ENCODE results near the gene APBB2. TPM values are rescaled to one million over a fixed set of nuclear protein-coding genes. Genes with fewer than 3 reads are reported as not detected.

The APBB2 gene
- total and polyA plus RNA-seq, 4 donors, result 82.2 to 104 (median 91.6) TPM

DNA sequence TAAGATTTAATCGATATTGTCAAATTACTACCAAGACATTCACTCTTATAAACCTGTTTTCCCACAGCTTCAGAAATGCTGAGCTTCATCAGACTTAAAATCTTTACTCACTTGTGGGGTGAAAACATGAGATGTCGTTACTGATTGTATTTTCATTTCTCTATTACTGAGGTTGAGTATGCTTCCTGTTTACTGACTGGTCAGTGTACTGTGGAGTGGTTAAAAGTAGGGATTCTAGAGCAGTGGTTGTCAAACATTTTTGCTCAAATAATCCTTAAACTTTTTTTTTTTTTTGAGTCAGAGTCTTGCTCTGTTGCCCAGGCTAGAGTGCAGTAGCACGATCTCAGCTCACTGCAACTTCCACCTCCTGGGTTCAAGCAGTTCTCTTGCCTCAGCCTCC lies 414.3 kb downstream of the APBB2 start:
- DNase-seq (ENCODE audit: low read depth in 4 of 6, low spot score in 6 of 6), result no peak
- H3K36me3 ChIP-seq (ENCODE audit: control insufficient read depth, insufficient read depth, low read length), result no peaks in the 10 kb centered on the region
- H3K27me3 ChIP-seq (ENCODE audit: control insufficient read depth, insufficient read depth, low read length), result no peaks in the 10 kb centered on the region
- H3K27ac ChIP-seq (ENCODE audit: low read depth, low read length), result no peak overlapping the region
- H3K9me3 ChIP-seq (ENCODE audit: control insufficient read depth, insufficient read depth, low read length), result no peaks in the 10 kb centered on the region
- no peaks in the 10 kb centered on the region for H3K4me1 ChIP-seq (ENCODE audit: control insufficient read depth, insufficient read depth, low read length)
- H3K4me3 ChIP-seq (ENCODE audit: low read depth, low read length), result no peak overlapping the region
- WGBS (ENCODE audit: insufficient coverage), result 100% methylated on average over 1 of the region's 3 CpGs

DNA sequence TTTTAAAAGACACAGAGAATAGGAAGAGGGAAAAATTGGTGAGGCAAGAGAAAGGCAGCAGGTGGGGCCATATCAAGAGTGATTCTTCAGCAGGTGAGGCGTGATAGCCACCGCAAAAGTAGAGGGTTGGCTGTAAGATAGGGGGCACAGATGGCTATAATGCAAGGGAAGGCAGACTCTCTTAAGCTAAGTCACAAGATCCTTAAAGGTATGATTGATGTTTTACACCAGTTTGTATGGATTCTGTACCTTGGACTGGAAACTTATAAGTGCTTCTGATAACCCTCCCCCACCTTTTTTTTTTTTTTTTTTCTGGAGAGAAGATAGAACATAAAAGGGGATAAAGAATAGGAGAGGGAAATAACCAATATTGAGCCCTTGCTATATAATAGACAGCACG lies 424.6 kb downstream of the APBB2 start:
- 100% methylated on average over 1 of the region's 3 CpGs for WGBS (ENCODE audit: insufficient coverage)
- Histone ChIP-seq H3K4me1 (ENCODE audit: control insufficient read depth, insufficient read depth, low read length) (no peaks in the 10 kb centered on the region), H3K27ac (ENCODE audit: low read depth, low read length) (no peak overlapping the region), H3K36me3 (ENCODE audit: control insufficient read depth, insufficient read depth, low read length) (no peaks in the 10 kb centered on the region), H3K27me3 (ENCODE audit: control insufficient read depth, insufficient read depth, low read length) (no peaks in the 10 kb centered on the region), H3K4me3 (ENCODE audit: low read depth, low read length) (no peak overlapping the region), H3K9me3 (ENCODE audit: control insufficient read depth, insufficient read depth, low read length) (no peaks in the 10 kb centered on the region)
- no peak for DNase-seq (ENCODE audit: low read depth in 4 of 6, low spot score in 6 of 6)

DNA sequence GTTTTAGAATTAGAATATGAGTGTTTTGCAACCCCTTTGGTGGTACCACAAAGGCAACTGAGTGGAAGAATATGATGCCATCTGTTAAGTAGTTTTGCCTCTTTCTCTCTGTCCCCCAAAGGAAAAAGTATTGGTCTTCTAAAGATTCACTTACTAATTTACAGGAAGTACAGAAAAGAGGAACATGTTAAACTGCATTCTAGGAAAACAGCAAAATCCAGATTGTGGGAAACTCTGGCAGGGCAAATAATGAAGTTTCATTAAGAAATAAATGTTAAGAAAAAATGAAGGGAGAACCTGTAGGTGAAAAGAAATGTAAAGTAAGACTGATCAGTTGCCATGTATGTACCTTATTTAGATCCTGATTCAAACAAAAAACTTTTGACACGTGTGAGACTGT lies 425.3 kb downstream of the APBB2 start:
- no CpG with 5 or more reads among the region's 1 CpG for WGBS (ENCODE audit: insufficient coverage)

DNA sequence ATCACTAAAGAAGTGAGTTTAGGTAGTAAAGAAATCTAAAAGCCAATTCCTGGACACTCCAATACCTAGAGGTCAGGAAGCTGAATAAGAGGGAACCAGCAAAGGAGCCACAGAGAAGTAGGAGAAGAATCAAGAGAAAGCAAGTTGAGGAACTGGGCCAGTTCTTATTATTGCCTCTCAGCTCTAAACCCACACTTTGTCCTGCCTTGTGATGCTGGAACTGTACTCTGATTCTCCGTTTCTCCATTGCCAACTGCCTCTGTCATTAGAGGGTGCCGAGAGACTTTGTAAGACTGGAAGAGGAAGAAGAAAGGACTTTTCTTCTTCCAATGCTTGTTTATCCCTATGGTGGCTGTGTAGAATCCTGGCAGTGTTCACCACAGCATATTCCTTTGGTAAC lies 426.0 kb downstream of the APBB2 start:
- Histone ChIP-seq H3K36me3 (ENCODE audit: control insufficient read depth, insufficient read depth, low read length) (no peaks in the 10 kb centered on the region), H3K4me3 (ENCODE audit: low read depth, low read length) (no peak overlapping the region), H3K27ac (ENCODE audit: low read depth, low read length) (no peak overlapping the region), H3K4me1 (ENCODE audit: control insufficient read depth, insufficient read depth, low read length) (no peaks in the 10 kb centered on the region), H3K9me3 (ENCODE audit: control insufficient read depth, insufficient read depth, low read length) (no peaks in the 10 kb centered on the region), H3K27me3 (ENCODE audit: control insufficient read depth, insufficient read depth, low read length) (no peaks in the 10 kb centered on the region)
- DNase-seq (ENCODE audit: low read depth in 4 of 6, low spot score in 6 of 6), result peak in 1 of 6 donors; percentile 12
- WGBS (ENCODE audit: insufficient coverage), result no CpG with 5 or more reads among the region's 2 CpGs

More for the DNA sequence above, 425.3 kb downstream of the APBB2 start:
- H3K4me1 ChIP-seq (ENCODE audit: control insufficient read depth, insufficient read depth, low read length), result no peaks in the 10 kb centered on the region
- no peak for DNase-seq (ENCODE audit: low read depth in 4 of 6, low spot score in 6 of 6)
- H3K36me3 ChIP-seq (ENCODE audit: control insufficient read depth, insufficient read depth, low read length), result no peaks in the 10 kb centered on the region
- no peak overlapping the region for H3K27ac ChIP-seq (ENCODE audit: low read depth, low read length)
- H3K9me3 ChIP-seq (ENCODE audit: control insufficient read depth, insufficient read depth, low read length), result no peaks in the 10 kb centered on the region
- no peaks in the 10 kb centered on the region for H3K27me3 ChIP-seq (ENCODE audit: control insufficient read depth, insufficient read depth, low read length)
- H3K4me3 ChIP-seq (ENCODE audit: low read depth, low read length), result no peak overlapping the region

DNA sequence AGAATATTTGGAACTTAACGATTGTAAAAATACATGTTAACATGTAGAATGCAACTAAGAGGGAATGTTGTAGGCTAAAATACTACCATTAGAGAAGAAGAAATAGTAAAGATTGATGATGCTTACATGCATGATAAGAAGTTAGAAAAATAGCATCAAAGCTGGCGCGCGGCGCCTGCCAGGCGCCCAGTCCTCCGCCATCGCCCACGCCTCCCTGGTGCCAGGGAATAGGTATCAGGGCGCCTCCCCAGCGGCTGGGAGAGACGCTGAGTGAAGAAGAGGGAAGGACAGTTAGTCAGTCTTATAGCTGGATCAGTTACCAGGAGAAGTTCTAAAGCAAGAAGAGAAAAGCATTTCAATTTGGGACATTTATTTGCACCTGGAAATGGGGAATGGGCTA lies 428.6 kb downstream of the APBB2 start:
- WGBS (ENCODE audit: insufficient coverage), result 97% methylated on average over 12 of the region's 12 CpGs
- H3K36me3 ChIP-seq (ENCODE audit: control insufficient read depth, insufficient read depth, low read length), result no peaks in the 10 kb centered on the region
- H3K27me3 ChIP-seq (ENCODE audit: control insufficient read depth, insufficient read depth, low read length), result no peaks in the 10 kb centered on the region
- H3K9me3 ChIP-seq (ENCODE audit: control insufficient read depth, insufficient read depth, low read length), result no peaks in the 10 kb centered on the region
- no peak overlapping the region for H3K4me3 ChIP-seq (ENCODE audit: low read depth, low read length)
- no peak overlapping the region for H3K27ac ChIP-seq (ENCODE audit: low read depth, low read length)
- DNase-seq (ENCODE audit: low read depth in 4 of 6, low spot score in 6 of 6), result no peak
- H3K4me1 ChIP-seq (ENCODE audit: control insufficient read depth, insufficient read depth, low read length), result no peaks in the 10 kb centered on the region

DNA sequence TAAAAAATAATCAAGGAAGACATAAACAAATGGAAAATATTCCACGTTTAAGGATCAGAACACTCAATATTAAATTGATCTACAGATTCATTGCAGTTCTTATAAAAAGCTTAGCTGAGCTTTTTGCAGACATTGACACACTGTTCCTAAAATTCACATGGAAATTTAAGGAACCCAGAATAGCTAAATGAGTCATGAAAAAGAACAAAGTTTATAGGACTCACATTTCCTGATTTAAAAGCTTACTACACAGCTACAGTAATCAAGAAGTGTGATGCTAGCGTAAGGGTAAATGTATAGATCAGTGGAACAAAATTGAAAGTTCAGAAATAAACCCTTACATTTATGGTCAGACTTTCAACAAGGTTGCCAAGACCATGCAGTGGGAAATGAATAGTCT lies 431.5 kb downstream of the APBB2 start:
- WGBS (ENCODE audit: insufficient coverage), result no CpG with 5 or more reads among the region's 2 CpGs
- H3K36me3 ChIP-seq (ENCODE audit: control insufficient read depth, insufficient read depth, low read length), result peaks cover 2% of the 10 kb centered on the region
- DNase-seq (ENCODE audit: low read depth in 4 of 6, low spot score in 6 of 6), result no peak

DNA sequence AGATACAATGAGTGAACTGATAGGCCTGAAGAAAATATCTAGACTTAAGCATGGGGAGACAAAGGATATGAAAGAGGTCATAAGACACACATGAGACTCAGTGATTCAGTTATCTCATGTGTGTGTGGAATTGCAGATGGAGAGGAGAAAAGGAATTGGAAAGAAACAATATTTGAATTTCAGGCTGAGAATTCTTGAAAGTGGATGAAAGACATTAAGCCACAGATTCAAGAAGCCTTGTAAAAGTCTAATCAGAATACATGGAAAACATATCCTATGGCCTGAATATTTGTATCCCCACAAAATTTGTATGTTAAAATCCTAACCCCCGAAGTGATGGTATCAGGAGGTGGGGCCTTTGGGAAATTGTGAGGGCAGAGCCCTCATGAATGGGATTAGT lies 436.3 kb downstream of the APBB2 start:
- H3K4me3 ChIP-seq (ENCODE audit: low read depth, low read length), result no peak overlapping the region
- no peaks in the 10 kb centered on the region for H3K9me3 ChIP-seq (ENCODE audit: control insufficient read depth, insufficient read depth, low read length)
- no CpG with 5 or more reads among the region's 1 CpG for WGBS (ENCODE audit: insufficient coverage)
- no peak overlapping the region for H3K27ac ChIP-seq (ENCODE audit: low read depth, low read length)
- H3K4me1 ChIP-seq (ENCODE audit: control insufficient read depth, insufficient read depth, low read length), result no peaks in the 10 kb centered on the region
- peaks cover 2% of the 10 kb centered on the region for H3K36me3 ChIP-seq (ENCODE audit: control insufficient read depth, insufficient read depth, low read length)
- no peaks in the 10 kb centered on the region for H3K27me3 ChIP-seq (ENCODE audit: control insufficient read depth, insufficient read depth, low read length)
- no peak for DNase-seq (ENCODE audit: low read depth in 4 of 6, low spot score in 6 of 6)

More for the DNA sequence above, 431.5 kb downstream of the APBB2 start:
- Histone ChIP-seq H3K4me1 (ENCODE audit: control insufficient read depth, insufficient read depth, low read length) (no peaks in the 10 kb centered on the region), H3K9me3 (ENCODE audit: control insufficient read depth, insufficient read depth, low read length) (no peaks in the 10 kb centered on the region), H3K27ac (ENCODE audit: low read depth, low read length) (no peak overlapping the region), H3K4me3 (ENCODE audit: low read depth, low read length) (no peak overlapping the region), H3K27me3 (ENCODE audit: control insufficient read depth, insufficient read depth, low read length) (no peaks in the 10 kb centered on the region)

DNA sequence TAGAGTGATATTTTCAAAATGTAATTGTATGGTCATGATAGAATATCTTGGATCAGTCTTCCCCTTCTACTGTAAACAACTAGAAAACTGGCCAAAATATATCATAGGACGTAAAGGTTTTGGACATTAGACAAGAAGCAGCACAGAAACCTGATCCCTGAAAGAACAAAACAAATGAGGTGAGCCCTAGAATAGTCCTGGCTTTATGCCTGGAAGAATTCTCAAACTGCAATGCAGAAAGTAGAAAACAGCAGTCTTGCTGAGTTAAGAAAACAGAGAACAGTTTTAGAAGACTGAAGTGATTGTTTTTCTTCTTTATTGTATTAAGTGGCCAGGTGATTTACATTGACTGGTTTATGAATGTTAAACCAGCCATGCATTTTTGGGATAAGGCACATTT lies 445.1 kb downstream of the APBB2 start:
- H3K36me3 ChIP-seq (ENCODE audit: control insufficient read depth, insufficient read depth, low read length), result peaks cover 2% of the 10 kb centered on the region
- H3K4me3 ChIP-seq (ENCODE audit: low read depth, low read length), result no peak overlapping the region
- no peaks in the 10 kb centered on the region for H3K9me3 ChIP-seq (ENCODE audit: control insufficient read depth, insufficient read depth, low read length)
- H3K4me1 ChIP-seq (ENCODE audit: control insufficient read depth, insufficient read depth, low read length), result no peaks in the 10 kb centered on the region
- no peak overlapping the region for H3K27ac ChIP-seq (ENCODE audit: low read depth, low read length)
- H3K27me3 ChIP-seq (ENCODE audit: control insufficient read depth, insufficient read depth, low read length), result no peaks in the 10 kb centered on the region
- DNase-seq (ENCODE audit: low read depth in 4 of 6, low spot score in 6 of 6), result peak in 2 of 6 donors; percentile 15 to 16
- WGBS (ENCODE audit: insufficient coverage), result no CpG with 5 or more reads among the region's 1 CpG

DNA sequence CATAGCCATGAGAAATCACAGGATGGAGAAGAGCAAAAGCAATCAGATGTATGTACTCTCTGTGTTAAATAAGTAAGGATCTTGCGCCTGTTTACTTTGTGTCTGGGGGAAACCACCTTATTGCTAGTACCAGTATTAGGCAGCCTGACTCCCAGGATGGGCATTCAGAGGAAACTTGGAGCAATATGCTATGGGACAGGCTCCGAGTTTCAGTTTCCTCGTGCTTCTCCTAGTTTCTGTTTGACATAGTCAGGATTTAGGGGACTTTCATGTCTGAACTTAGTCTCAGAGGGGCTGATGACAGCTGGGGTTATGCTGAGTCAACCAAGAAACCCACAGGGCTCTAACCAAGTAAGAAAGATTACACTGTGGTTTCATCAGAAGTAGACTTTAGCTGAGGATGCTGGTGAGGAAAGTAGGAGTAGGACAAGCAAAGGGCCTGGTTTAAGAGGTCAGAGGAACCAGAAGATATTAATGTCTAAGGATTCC lies 451.1 kb downstream of the APBB2 start:
- Histone ChIP-seq H3K27ac (ENCODE audit: low read depth, low read length) (no peak overlapping the region), H3K36me3 (ENCODE audit: control insufficient read depth, insufficient read depth, low read length) (peaks cover 1% of the 10 kb centered on the region), H3K9me3 (ENCODE audit: control insufficient read depth, insufficient read depth, low read length) (no peaks in the 10 kb centered on the region), H3K4me3 (ENCODE audit: low read depth, low read length) (no peak overlapping the region), H3K27me3 (ENCODE audit: control insufficient read depth, insufficient read depth, low read length) (no peaks in the 10 kb centered on the region), H3K4me1 (ENCODE audit: control insufficient read depth, insufficient read depth, low read length) (no peaks in the 10 kb centered on the region)
- no peak for DNase-seq (ENCODE audit: low read depth in 4 of 6, low spot score in 6 of 6)
- WGBS (ENCODE audit: insufficient coverage), result 95% methylated on average over 2 of the region's 3 CpGs

Measured in spinal cord (tissue), 10 donors.